H9 (cell line): ENCODE measurements around the gene LMX1A. TPM values are rescaled to one million over a fixed set of nuclear protein-coding genes. Genes with fewer than 3 reads are reported as not detected.

Source experiments
- DNase-seq: peaks from one replicate; pipeline ENCODE4 v3.0.0-alpha.2; 2017
- H2AFZ ChIP-seq: one replicate; pipeline ENCODE4 v1.6.1; 2013; ENCODE audit warnings: mild to moderate bottlenecking, low read length, control low read depth, moderate library complexity
- H2AK5ac ChIP-seq: 2 replicates; pipeline ENCODE4 v1.6.1; 2013; ENCODE audit warnings: low read length, control low read depth, mixed read lengths; ENCODE audit not compliant: insufficient read length
- H2BK120ac ChIP-seq: one replicate; pipeline ENCODE4 v1.6.1; 2013; ENCODE audit warnings: low read depth, mild to moderate bottlenecking, low read length, control low read depth, inconsistent platforms; ENCODE audit not compliant: poor library complexity, severe bottlenecking
- H2BK12ac ChIP-seq: 2 replicates; pipeline ENCODE4 v1.6.1; 2013; ENCODE audit warnings: low read length, control low read depth, mixed read lengths, low read depth; ENCODE audit not compliant: insufficient read length
- H2BK15ac ChIP-seq: 2 replicates; pipeline ENCODE4 v1.6.1; 2013; ENCODE audit warnings: low read depth, low read length, control low read depth
- H2BK20ac ChIP-seq: one replicate; pipeline ENCODE4 v1.6.1; 2013; ENCODE audit warnings: low read depth, mild to moderate bottlenecking, low read length, control low read depth, inconsistent platforms; ENCODE audit not compliant: poor library complexity, severe bottlenecking
- H2BK5ac ChIP-seq: 2 replicates; pipeline ENCODE4 v1.6.1; 2013; ENCODE audit warnings: low read length, control low read depth, mixed read lengths; ENCODE audit not compliant: insufficient read length
- H3K14ac ChIP-seq: 2 replicates; pipeline ENCODE4 v1.6.1; 2013; ENCODE audit warnings: low read length, control low read depth; ENCODE audit not compliant: insufficient read depth
- H3K18ac ChIP-seq: 2 replicates; pipeline ENCODE4 v1.6.1; 2013; ENCODE audit warnings: low read depth, mild to moderate bottlenecking, mixed read lengths, low read length, control low read depth; ENCODE audit not compliant: insufficient read length
- H3K23ac ChIP-seq: 2 replicates; pipeline ENCODE4 v1.6.1; 2013; ENCODE audit warnings: low read length, control low read depth, mixed read lengths, low read depth; ENCODE audit not compliant: insufficient read length
- H3K23me2 ChIP-seq: 2 replicates; pipeline ENCODE4 v1.6.1; 2013; ENCODE audit warnings: low read depth, mild to moderate bottlenecking, mixed read lengths, low read length, control low read depth; ENCODE audit not compliant: insufficient read length, poor library complexity, severe bottlenecking
- H3K27ac ChIP-seq: 2 replicates; pipeline ENCODE4 v1.5.1; 2013; ENCODE audit warnings: low read length, control low read depth, mixed read lengths, low read depth; ENCODE audit not compliant: insufficient read length
- H3K27me3 ChIP-seq: 2 replicates; pipeline ENCODE4 v1.6.1; 2013; ENCODE audit warnings: low read length, control low read depth, inconsistent platforms; ENCODE audit not compliant: insufficient read depth
- H3K4ac ChIP-seq: 2 replicates; pipeline ENCODE4 v1.6.1; 2013; ENCODE audit warnings: low read depth, mild to moderate bottlenecking, control low read depth, inconsistent platforms, low read length, moderate library complexity
- H3K4me1 ChIP-seq: 2 replicates; pipeline ENCODE4 v1.6.1; 2013; ENCODE audit warnings: low read length, control low read depth, inconsistent platforms; ENCODE audit not compliant: insufficient read depth
- H3K4me2 ChIP-seq: 2 replicates; pipeline ENCODE4 v1.6.1; 2013; ENCODE audit warnings: low read length, control low read depth, mixed read lengths; ENCODE audit not compliant: insufficient read length, insufficient read depth
- H3K56ac ChIP-seq: 2 replicates; pipeline ENCODE4 v1.6.1; 2013; ENCODE audit warnings: low read depth, mild to moderate bottlenecking, mixed read lengths, low read length, control low read depth; ENCODE audit not compliant: insufficient read length
- H3K79me1 ChIP-seq: 2 replicates; pipeline ENCODE4 v1.6.1; 2013; ENCODE audit warnings: low read depth, mild to moderate bottlenecking, moderate library complexity, low read length, control low read depth, inconsistent platforms; ENCODE audit not compliant: insufficient read depth, poor library complexity, severe bottlenecking
- H3K79me2 ChIP-seq: 2 replicates; pipeline ENCODE4 v1.6.1; 2013; ENCODE audit warnings: low read length, control low read depth, inconsistent platforms; ENCODE audit not compliant: insufficient read depth
- H3K9ac ChIP-seq: 2 replicates; pipeline ENCODE4 v1.6.1; 2013; ENCODE audit warnings: low read length, control low read depth, mixed read lengths; ENCODE audit not compliant: insufficient read length; ENCODE audit errors: extremely low read depth
- H3K9me3 ChIP-seq: one replicate; pipeline ENCODE4 v1.6.1; 2013; ENCODE audit warnings: low read depth, low read length, inconsistent platforms; ENCODE audit not compliant: control insufficient read depth
- H3T11ph ChIP-seq: one replicate; pipeline ENCODE4 v1.6.1; 2013; ENCODE audit warnings: mild to moderate bottlenecking, low read length, control low read depth, inconsistent platforms
- H4K20me1 ChIP-seq: one replicate; pipeline ENCODE4 v1.6.1; 2013; ENCODE audit not compliant: control insufficient read depth, insufficient read length, insufficient read depth
- H4K5ac ChIP-seq: 2 replicates; pipeline ENCODE4 v1.6.1; 2013; ENCODE audit warnings: low read depth, mild to moderate bottlenecking, mixed read lengths, low read length, control low read depth; ENCODE audit not compliant: insufficient read length
- H4K8ac ChIP-seq: replicated peaks from 2 replicates; pipeline ENCODE4 v1.6.1; 2013; ENCODE audit warnings: low read length, control low read depth, mixed read lengths, low read depth; ENCODE audit not compliant: insufficient read length
- H4K91ac ChIP-seq: 2 replicates; pipeline ENCODE4 v1.6.1; 2013; ENCODE audit warnings: low read depth, mild to moderate bottlenecking, moderate library complexity, mixed read lengths, low read length, control low read depth; ENCODE audit not compliant: insufficient read length
- H3K27ac Mint-ChIP-seq, 3 experiments: 2 replicates in 2 of 3; 3 replicates in 1 of 3; pipeline ENCODE4 v1.8.0; 2020 to 2021; ENCODE audit warnings: mixed read lengths in 3 of 3, mild to moderate bottlenecking in 1 of 3, moderate library complexity in 1 of 3
- H3K27me3 Mint-ChIP-seq: 2 replicates; pipeline ENCODE4 v1.8.0; 2021; ENCODE audit warnings: low read depth, mild to moderate bottlenecking, moderate library complexity, mixed read lengths
- H3K36me3 Mint-ChIP-seq, 3 experiments: 2 replicates in 2 of 3; 3 replicates in 1 of 3; pipeline ENCODE4 v1.8.0; 2020 to 2021; ENCODE audit warnings: low read depth in 3 of 3, mixed read lengths in 3 of 3; ENCODE audit not compliant: insufficient read depth in 1 of 3
- H3K4me1 Mint-ChIP-seq, 2 experiments: 2 replicates each; pipeline ENCODE4 v1.8.0; 2020; ENCODE audit warnings: mixed read lengths in 2 of 2
- H3K4me3 Mint-ChIP-seq, 2 experiments: 2 replicates in 1 of 2; 3 replicates in 1 of 2; pipeline ENCODE4 v1.8.0; 2020 to 2021; ENCODE audit warnings: mild to moderate bottlenecking in 2 of 2, mixed read lengths in 2 of 2, moderate library complexity in 1 of 2
- H3K9me3 Mint-ChIP-seq, 2 experiments: 2 replicates in 1 of 2; 3 replicates in 1 of 2; pipeline ENCODE4 v1.8.0; 2020; ENCODE audit warnings: mild to moderate bottlenecking in 2 of 2, mixed read lengths in 2 of 2, moderate library complexity in 1 of 2
- CTCF ChIP-seq: fragments of 200-600 bp; sonication (generic); conservative IDR thresholded peaks from 3 replicates; pipeline ENCODE4 v1.8.0; 2021; ENCODE audit warnings: antibody characterized with exemption, mild to moderate bottlenecking
- WGBS: extraction: QIAGEN DNeasy Blood & Tissue Kit; methylation state at CpG from one replicate; pipeline ENCODE4 v1.1.7; 2013; ENCODE audit warnings: missing lambda C conversion rate, low lambda C conversion rate, mixed read lengths; ENCODE audit not compliant: insufficient read length; ENCODE audit errors: extremely low coverage; 5-methylcytosine and 5-hydroxymethylcytosine counted together
- total RNA-seq: library from RNA; stranded (reverse); gene quantifications from 2 replicates; pipeline ENCODE4 v1.2.1, GENCODE V29; 2021

Gene LMX1A
- total RNA-seq, 1 experiment from 2014 or later: not detected

DNA sequence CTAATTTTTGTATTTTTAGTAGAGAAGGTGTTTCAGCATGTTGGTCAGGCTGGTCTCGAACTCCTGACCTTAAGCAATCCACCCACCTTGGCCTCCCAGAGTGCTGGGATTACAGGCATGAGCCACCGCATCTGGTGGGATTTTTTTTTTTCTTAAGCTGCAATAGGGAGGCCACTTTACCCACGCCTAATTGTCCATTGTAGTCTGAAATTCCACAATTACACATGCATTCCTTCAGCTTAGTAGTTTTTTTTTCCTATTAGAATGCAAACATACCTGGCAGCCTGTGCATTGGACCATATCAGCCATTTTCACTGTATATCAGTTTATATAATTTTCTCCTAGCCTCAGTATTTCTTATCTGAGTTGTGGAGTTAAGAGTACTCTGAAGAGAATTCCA, 186.8 kb downstream of the LMX1A start:
- no peak overlapping the region for H2AFZ ChIP-seq
- H3K4me2 ChIP-seq: no peak overlapping the region
- H4K91ac ChIP-seq: no peak overlapping the region
- no peak overlapping the region for H2BK120ac ChIP-seq
- H3K9ac ChIP-seq: no peak overlapping the region
- H4K8ac ChIP-seq: no peak overlapping the region
- H4K20me1 ChIP-seq: no peaks in the 10 kb centered on the region
- H3K9me3 ChIP-seq: no peaks in the 10 kb centered on the region
- DNase-seq: no peak
- no peak overlapping the region for H2BK20ac ChIP-seq
- no peak overlapping the region for H3K4ac ChIP-seq
- H3K27ac ChIP-seq: no peak overlapping the region
- no peak overlapping the region for H3K27ac Mint-ChIP-seq
- no peaks in the 10 kb centered on the region; the same call in 1 of the 2 replicates for H3K27me3 Mint-ChIP-seq
- H3K14ac ChIP-seq: no peak overlapping the region
- H3K23ac ChIP-seq: no peak overlapping the region
- no peak overlapping the region for H3K56ac ChIP-seq
- H2AK5ac ChIP-seq: no peak overlapping the region
- TF ChIP-seq CTCF: no peak
- no peaks in the 10 kb centered on the region for H3K9me3 Mint-ChIP-seq
- no CpG with 5 or more reads among the region's 3 CpGs for WGBS
- H3K79me1 ChIP-seq: no peaks in the 10 kb centered on the region
- no peaks in the 10 kb centered on the region for H3K36me3 Mint-ChIP-seq
- no peak overlapping the region for H3T11ph ChIP-seq
- H2BK5ac ChIP-seq: no peak overlapping the region
- H3K4me3 Mint-ChIP-seq: no peak overlapping the region
- H3K27me3 ChIP-seq: no peaks in the 10 kb centered on the region
- peaks cover 8 to 10% of the 10 kb centered on the region in 2 experiments for H3K4me1 Mint-ChIP-seq
- no peak overlapping the region for H2BK12ac ChIP-seq
- no peak overlapping the region for H2BK15ac ChIP-seq
- no peak overlapping the region for H3K18ac ChIP-seq
- peaks cover 3% of the 10 kb centered on the region; the same call in 1 of the 2 replicates for H3K4me1 ChIP-seq
- no peaks in the 10 kb centered on the region for H3K23me2 ChIP-seq
- no peaks in the 10 kb centered on the region for H3K79me2 ChIP-seq
- H4K5ac ChIP-seq: no peak overlapping the region
